GM21723 (cell line): ENCODE measurements around the gene METAP1.
"Not testable (repeated sequence)": the region's sequence is repeated elsewhere in the genome, so short reads cannot be mapped to it uniquely, and the experiment has no call there.

Experiments
- ATAC-seq: cut with Tn5 transposase; IDR thresholded peaks from one replicate; pipeline ENCODE4 v1.9.1; 2021; ENCODE audit warnings: mild to moderate bottlenecking, moderate library complexity; ENCODE audit not compliant: unreplicated experiment

The METAP1 gene

GRCh38 chr4:99090481-99091215 lies 95.1 kb downstream of the METAP1 start:
- no peak for ATAC-seq

DNA sequence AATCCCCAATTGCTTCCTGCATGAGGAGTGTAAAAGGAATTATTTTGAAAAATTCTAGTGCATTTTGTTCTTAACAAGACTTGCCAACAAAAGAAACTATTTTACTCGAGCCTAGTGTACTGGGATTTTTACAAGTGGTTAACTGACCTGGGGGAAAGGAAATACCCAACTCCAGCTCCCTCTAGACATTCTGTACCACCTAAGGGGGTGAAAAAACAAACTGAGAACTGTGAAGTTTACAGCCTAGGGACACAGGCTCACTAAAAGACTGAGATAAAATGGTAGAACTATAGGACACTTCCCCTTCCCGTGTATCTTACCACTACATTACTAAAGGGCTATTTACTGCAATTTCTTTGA lies 95.7 kb downstream of the METAP1 start:
- ATAC-seq, result no peak

DNA sequence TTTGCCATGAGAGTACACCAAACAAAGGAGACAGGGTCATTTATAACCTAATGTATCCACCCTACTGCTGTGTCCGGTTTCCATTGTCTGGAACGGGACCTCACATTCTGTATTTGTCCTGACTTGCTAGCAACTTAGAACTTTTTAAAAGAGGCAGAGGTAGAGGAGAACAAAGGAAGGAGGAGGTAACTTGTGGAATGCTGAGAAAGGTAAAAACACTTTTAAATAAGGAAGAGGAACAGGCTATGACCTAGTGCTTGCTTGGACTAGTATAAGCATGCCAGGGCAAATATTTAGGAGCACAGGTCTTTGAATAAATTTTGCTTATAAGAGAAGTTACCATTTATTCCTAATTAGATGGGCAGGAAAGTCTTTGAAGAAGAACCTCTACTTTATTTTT lies 96.3 kb downstream of the METAP1 start:
- not testable (repeated sequence) for ATAC-seq

DNA sequence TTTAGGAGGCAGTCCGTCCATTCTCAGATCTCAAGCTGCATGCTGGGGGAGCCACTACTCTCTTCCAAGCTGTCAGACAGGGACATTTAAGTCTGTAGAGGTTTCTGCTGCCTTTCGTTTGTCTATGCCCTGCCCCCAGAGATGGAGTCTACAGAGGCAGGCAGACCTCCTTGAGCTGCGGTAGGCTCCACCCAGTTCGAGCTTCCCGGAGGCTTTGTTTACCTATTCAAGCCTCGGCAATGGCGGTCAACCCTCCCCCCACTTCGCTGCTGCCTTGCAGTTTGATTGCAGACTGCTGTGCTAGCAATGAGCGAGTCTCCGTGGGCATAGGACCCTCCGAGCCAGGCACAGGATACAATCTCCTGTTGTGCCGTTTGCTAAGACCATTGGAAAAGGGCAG lies 103.8 kb downstream of the METAP1 start:
- no peak for ATAC-seq

DNA sequence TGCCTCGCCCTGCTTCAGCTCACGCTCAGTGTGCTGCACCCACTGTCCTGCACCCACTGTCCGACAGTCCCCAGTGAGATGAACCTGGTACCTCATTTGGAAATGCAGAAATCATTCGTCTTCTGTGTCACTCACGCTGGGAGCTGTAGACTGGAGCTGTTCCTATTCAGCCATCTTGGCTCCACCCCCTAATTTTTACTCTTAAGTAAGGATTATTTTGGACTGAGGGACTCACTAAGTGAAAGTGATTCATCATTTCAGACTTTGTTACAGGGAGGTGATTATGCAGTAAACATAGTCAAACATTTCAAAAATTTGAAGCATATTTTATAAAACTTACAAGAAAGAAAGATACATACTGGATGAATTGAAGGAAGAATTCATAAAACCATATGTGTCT lies 104.3 kb downstream of the METAP1 start:
- not testable (repeated sequence) for ATAC-seq

DNA sequence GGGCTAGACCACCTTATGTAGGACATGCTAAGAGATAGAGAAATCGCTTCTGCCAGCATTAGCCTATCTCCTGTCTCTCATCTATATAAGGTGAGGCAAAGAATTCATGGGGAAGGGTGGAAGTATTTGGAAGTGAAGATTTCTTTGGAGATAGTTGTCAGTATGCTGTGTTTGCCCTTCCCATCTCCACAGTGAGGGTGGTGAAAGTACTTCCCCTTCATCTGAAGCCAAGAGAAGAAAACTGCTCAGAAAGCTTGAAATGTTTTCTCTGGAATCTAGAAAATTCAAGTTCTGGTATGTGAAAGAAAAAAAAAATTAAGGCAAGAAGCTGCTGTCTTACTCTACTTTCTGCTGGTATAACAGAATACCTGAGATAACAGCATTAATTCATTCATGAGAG lies 105.4 kb downstream of the METAP1 start:
- no peak for ATAC-seq

- no peak for ATAC-seq
These were observed 107.1 kb downstream of the METAP1 start for GRCh38 chr4:99102634-99103033.

DNA sequence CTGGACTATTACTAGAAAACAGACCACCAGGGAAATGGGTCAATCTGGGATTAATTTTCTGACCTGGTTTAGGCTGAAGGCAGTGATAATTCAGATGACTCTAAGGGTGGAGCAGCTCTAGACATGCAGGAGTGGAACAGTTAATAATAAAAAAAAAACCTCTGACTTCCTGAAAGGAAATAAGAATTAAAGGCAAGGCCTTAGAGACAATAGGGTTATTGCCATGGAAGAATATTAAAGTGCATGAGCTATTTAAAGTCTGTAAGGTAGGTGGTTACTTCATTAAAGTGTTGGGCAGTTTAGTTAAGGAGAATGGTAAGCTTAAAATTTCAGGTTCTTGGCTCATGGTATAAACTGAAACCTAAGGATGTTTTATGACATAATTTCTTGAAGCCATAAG lies 107.6 kb downstream of the METAP1 start:
- no peak for ATAC-seq

DNA sequence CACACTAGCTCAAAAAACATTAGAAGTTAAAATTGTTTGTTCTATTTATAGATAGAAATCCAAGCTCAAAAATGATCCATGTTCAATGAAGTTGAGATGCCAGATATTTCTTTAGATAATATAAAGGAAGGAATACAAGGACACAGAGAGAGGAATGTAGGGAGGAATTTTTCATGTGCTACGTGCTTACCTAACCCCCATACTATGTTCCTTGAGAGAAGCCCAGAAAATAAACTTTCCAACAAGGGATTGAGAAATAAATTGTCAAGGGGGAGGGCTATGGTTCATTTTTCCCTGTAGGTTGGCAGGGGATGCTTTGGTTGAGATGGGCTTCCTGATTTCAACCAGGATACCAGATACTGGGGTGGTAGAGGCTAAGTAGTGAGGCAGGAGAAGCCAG lies 108.6 kb downstream of the METAP1 start:
- ATAC-seq, result no peak

DNA sequence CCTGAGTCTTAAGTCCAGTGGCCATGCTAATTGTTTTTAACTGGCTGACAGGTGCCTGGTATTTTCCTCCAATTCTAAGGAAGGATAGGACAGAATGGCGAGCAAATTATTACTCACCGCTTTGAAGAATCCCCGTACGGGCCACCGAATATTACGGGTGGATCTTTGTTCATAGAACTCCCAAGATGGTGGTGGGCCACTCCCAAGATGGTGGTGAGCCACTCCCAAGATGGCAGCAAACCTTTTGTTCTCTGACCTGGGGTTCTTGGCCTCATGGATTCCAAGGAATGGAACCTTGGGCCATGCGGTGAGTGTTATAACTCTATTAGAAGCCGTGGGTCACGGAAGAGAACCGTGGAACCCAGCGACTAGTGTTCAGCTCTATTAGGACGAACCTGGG lies 113.8 kb downstream of the METAP1 start:
- not testable (repeated sequence) for ATAC-seq
